Right ventricle myocardium superior (tissue), 1 donor: ENCODE results near the gene KHDRBS1. TPM values are rescaled to one million over a fixed set of nuclear protein-coding genes. Genes with fewer than 3 reads are reported as not detected.
"Not testable (repeated sequence)": the region's sequence is repeated elsewhere in the genome, so short reads cannot be mapped to it uniquely, and the experiment has no call there.

Experiments used
- ATAC-seq: fragments of 200-7000 bp; cut with Tn5 transposase; one replicate; pipeline ENCODE4 v1.9.1; 2020; ENCODE audit warnings: mild to moderate bottlenecking; ENCODE audit not compliant: poor library complexity
- DNase-seq: peaks from one replicate; pipeline ENCODE4 v3.0.0-alpha.2; 2020
- intact Hi-C: fragments of 100-400 bp; cut with DNase I; formaldehyde crosslinking; loops from one replicate; pipeline ENCODE4 v1.11.2; 2022
- long read RNA-seq: library from polyadenylated mRNA; unstranded; transcript quantifications from one replicate; pipeline ENCODE4 v2.0.0, GENCODE V29; 2021
- total RNA-seq: library from RNA; stranded (reverse); fragmentation: NEBNext Ultra II Directional; extraction: Animal tissue kit (Norgen Biotek cat#: 25700); gene quantifications from one replicate; pipeline ENCODE4 v1.2.1, GENCODE V29; 2021
- donor health status: DM: no; HTN: yes; CAD: no; lungs with severe emphysema.

Gene KHDRBS1
- total RNA-seq, result 51.0 TPM
- long read RNA-seq, transcript KHDRBS1-202 (9 exons, 2,757 nt), result major isoform, 284 of 298 reads
- long read RNA-seq, partial matches to known transcripts, result 3 of 298 reads
- long read RNA-seq, other reads (novel, unspliced or antisense), result 6 of 298 reads

DNA sequence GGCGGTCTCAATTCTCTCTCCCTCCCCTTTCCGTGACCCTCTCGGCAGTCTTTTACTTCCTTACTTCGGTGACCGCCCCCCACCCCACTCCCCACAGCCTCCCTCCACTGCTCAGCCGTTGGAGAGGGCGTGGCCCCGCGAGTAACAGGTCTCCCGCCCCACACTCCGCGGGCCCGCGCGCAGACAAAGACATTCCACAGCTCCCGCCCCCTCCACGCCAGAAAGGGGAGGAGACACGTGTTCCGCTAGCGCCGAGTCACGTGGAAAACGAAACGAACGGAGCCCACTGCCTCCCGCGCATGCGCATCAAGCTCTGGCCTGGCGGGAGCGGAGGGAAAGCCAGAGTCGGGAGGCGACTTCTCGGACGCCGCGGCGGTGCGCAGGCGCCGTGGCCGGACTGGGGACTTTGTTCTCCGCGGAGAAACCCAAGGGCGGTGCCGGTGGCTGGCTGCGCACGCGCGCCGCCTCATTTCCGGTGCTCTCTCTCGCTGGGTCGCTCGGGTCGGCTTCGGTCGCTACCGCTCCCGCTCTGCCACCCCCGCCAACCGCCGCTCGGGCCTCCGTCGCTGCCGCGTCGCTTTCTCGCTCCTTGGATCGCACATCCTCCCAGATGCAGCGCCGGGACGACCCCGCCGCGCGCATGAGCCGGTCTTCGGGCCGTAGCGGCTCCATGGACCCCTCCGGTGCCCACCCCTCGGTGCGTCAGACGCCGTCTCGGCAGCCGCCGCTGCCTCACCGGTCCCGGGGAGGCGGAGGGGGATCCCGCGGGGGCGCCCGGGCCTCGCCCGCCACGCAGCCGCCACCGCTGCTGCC is at the start of gene KHDRBS1:
Gene KHDRBS1 (plus strand): TSS at position 483 of the 813 bp plus-strand sequence. CDS start 128 bp downstream, at position 611.
- DNase-seq, result peak; percentile 99
- intact Hi-C loops, result no loop called here
- peak; percentile 96 for ATAC-seq

DNA sequence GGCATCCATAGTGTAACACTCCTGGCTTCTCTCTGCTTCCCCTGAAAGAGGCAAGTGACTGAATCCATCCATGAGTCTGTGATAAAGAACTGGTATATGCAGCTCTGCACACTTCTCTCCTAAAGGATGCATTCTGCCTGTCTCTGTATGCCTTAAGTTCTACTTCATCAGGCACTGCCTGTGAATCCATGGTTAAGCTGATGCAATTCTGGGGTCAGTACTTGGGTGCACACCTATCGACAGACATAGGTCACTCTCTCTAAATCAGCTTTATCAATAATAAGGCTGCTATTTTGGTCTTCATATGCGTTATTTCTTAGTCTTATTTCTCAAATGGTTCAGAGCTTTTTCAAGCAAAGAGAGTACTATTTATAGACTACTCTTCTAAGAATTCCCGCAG is 42.8 kb upstream of the KHDRBS1 start:
- ATAC-seq, result no peak
- intact Hi-C loops, result no loop called here
- DNase-seq, result no peak

DNA sequence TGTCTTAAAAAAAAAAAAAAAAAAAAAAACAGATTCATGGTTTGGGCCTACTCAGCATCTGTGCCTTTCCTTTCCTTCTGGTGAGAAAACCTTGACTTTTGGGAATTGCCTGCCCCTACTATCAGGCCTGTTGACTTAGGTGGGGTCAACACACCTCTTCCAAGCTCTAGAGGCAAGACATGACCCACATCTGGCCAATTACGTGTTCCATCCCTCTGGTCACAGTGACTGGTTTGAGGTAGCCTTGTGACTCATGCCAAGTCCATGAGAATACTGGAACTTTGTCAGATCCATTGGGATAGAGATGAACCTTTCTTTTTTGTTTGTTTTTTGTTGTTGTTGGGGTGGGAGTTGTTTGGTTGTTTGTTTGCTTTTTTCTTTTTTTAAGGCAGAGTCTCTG is 37.3 kb upstream of the KHDRBS1 start:
- DNase-seq, result no peak
- no peak for ATAC-seq
- intact Hi-C loops, result no loop called here

GRCh38 chr1:31977385-31978131 is 36.1 kb upstream of the KHDRBS1 start:
- intact Hi-C loops, result no loop called here
- no peak for DNase-seq
- ATAC-seq, result peak; percentile 79

- intact Hi-C loops, result no loop called here
- no peak for ATAC-seq
- no peak for DNase-seq
Observed at GRCh38 chr1:31978843-31979400, 34.7 kb upstream of the KHDRBS1 start.

- intact Hi-C loops, result no loop called here
- ATAC-seq, result no peak
- DNase-seq, result no peak
Observed at GRCh38 chr1:31980835-31981455, 32.7 kb upstream of the KHDRBS1 start.

GRCh38 chr1:31981456-31981839 is 32.2 kb upstream of the KHDRBS1 start:
- intact Hi-C loops, result no loop called here
- DNase-seq (no peak), ATAC-seq (no peak)

DNA sequence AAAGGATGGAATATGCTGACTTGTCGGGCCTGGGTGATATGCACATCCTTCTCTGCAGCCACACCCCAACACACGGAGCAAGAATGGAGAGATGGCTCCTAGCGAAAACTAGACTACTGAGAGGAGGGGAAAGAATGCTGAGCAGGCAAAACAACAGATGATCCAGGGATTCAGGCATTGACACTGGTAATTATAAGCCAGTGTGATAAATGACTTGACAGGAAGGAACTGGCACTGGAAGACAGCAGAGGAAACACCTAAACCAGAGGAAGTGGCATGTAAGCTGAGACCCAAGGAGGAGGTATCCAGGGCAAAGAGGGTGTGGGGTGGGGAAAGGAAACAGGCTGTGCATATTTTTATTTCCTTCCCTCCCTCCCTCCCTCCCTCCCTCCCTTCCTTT is 31.7 kb upstream of the KHDRBS1 start:
- ATAC-seq (no peak), DNase-seq (no peak)
- intact Hi-C loops, result no loop called here

DNA sequence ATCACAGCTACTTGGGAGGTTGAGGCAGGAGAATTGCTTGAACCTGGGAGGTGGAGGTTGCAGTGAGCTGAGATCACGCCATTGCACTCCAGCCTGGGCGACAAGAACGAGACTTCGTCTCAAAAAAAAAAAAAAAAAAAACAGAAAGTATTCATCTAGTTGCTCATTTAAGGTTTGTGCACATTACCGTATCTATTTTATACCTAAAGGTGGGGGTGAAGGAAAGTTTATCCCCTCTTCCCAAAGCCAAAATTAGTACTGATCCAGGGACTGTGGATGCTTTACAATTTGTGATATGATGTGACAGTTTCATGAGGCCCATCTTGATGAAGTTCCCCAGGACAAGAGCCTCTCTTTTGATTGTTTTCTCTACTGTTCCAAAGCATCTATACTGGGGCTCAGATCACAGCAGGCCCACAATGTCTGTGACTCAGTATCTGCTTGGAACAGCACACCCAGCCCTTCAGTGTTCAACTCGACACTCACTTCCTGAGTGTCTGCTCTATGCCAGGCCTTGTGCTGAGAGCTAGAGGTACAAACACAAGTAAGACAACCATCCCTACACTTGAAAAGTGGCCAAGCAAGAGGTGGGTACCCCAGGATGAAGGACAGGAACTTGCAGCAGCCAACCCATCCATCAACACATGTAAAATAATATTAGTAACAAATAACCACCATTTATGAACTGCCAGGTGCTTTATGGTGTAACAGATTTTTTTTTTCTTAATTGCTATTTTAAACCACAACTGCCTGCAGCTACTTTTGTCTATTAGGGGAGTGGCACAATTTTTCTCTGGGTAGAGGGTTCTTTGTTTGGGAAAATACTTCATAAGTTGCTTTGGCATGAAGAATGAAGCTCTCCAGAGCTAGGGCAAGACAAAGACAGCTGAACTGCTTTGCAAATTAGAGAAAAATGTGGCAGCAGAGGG is 29.0 kb upstream of the KHDRBS1 start:
- ATAC-seq (peak; percentile 72), DNase-seq (no peak)
- intact Hi-C loops, result no loop called here

DNA sequence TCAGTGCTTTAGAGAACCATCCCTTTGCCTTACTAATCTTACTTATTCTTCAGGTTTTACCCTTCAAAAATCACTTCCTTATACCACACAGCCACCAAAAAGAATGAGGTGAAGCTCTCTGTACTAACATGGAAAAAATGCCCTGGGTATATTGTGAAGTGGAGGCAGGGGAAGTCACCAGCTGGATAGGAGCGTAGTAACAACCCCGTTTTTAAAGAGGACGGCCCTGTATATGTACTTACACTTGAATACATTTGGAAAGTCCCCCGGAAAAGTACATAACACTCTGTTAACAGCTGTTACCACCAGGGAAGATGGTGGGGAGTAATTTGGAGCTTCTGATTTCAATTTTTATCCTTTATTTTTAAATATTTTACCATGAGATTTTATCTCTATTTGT is 28.2 kb upstream of the KHDRBS1 start:
- no peak for ATAC-seq
- no peak for DNase-seq
- intact Hi-C loops, result no loop called here

DNA sequence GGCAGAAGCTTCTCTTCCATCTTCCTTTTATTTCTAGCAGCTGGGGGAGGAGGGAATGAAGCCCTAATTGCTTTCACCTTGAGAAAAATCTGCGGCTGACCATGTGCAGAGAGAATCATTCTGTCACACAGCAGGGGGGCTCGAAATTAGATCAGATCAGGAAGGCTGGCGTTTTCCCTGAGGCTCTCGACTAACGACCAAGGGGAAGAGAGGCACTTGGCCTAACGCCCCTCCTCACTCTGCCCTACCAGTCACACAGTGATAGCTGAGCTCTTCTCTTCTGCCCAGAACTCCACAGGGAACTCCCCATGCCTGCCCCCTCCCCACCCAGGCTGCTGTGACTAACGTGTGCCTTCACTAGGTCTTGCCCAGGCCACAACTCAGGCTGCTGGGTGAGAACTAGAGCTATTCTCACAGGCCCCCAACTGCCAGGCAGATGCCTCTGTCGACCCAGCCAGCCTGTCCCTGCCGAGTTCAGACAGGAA is 26.5 kb upstream of the KHDRBS1 start:
- ATAC-seq (no peak), DNase-seq (no peak)
- intact Hi-C loops, result no loop called here

DNA sequence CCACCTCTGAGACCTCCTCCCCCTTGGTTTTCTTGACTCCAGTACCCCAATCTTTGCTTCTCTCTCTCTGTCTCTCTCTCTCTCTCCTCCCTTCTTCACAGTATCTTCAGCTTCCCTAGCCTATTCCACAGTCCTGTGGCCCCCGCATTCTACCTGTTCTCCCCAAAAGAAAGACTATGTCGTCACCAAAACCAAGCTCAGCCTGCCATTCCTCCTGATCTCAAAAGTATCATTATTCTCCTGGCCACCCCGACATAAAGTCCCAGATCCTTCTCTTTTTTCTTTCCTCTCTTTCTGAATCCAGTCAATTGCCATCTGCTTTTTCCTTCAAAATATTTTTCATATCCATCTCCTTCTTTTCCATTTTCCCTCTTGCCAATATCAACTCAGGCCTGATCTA is 23.7 kb upstream of the KHDRBS1 start:
- DNase-seq (no peak), ATAC-seq (no peak)
- intact Hi-C loops, result no loop called here

DNA sequence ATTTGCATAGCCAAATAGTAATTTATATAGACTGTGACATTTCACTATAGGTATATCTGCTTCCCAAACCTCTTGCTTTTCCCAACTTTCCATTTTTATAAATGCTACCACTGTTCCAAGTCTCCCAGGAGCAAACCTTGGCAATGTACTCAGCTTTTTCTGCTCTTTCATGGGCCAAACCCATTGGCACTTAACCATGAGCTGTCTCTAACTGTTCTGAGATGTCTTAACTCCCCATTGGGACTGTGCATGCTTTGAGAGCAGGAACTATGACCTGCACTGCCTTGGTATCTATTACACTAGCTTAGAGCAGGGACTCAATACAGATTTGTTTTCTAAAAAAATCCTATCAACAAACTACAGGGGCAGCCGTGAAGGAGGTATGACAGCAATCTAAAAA is 22.5 kb upstream of the KHDRBS1 start:
- ATAC-seq, result peak; percentile 87
- intact Hi-C loops, result no loop called here
- DNase-seq, result no peak

GRCh38 chr1:31995263-31995662 is 18.4 kb upstream of the KHDRBS1 start:
- intact Hi-C loops, result no loop called here
- ATAC-seq (no peak), DNase-seq (no peak)

DNA sequence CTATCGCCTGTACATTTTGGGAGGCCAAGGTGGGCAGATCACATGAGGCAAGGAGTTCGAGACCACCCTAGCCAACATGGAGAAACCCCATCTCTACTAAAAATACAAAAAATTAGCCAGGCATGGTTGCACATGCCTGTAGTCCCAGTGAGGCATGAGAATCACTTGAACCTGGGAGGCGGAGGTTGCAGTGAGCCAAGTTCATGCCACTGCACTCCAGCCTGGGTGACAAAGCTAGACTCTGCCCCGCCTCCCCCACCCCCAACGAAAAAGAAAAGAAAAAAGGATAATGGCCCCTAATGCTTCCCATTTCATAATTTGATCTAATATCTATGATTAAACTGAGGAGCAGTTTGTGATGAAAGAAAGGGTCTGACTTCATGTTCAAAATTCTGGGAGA is 17.5 kb upstream of the KHDRBS1 start:
- intact Hi-C loops, ATAC-seq, DNase-seq: not testable (repeated sequence)

DNA sequence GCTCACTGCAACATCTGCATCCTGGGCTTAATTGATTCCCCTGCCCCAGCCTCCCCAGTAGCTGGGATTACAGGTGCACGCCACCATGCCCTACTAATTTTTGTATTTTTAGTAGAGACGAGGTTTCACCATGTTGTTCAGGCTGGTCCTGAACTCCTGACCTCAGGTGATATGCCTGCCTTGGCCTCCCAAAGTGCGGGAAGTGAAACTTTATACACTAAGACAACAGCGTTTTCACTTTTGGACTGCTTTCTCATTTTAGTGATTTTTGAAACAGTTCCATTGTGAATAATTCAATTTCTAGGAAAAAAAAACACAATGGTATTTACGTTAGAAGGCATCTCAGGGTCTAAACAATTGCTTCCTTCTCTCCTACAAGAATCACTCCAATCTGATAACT is 11.8 kb upstream of the KHDRBS1 start:
- intact Hi-C loops, result no loop called here
- ATAC-seq, result no peak

GRCh38 chr1:32002285-32002684 is 11.4 kb upstream of the KHDRBS1 start:
- intact Hi-C loops, ATAC-seq, DNase-seq: not testable (repeated sequence)

More for the DNA sequence above, 11.8 kb upstream of the KHDRBS1 start:
- no peak for DNase-seq

DNA sequence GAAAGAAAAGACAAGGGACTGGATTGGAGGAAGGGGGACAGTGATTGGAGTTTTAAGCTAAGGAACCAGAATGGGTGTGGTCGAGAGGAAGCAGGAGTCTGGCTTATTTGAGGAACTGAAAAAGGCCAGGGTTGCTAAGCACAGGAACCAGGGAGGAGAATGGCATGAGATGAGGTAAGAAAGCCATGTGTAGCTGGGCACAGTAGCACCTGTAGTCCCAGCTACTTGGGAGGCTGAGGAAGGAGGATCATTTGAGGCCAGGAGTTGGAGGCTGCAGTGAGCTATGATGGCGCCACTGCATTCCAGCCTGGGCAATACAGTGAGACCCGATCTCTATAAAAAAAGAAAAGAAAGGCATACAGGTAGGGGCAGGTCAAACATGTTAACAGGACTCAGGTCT is 8.1 kb upstream of the KHDRBS1 start:
- ATAC-seq (no peak), DNase-seq (no peak)
- intact Hi-C loops, result no loop called here
